Stimulated activated CD8-positive, alpha-beta memory T cell treated with anti-CD3 and anti-CD28 coated beads, Interleukin-7, amount 100 ng/mL, for 48 hours (primary cell): ENCODE measurements around the gene ZNF697.
A peak's percentile ranks its signal among the peaks of the same experiment; 100 is the strongest.
"Not testable (repeated sequence)": the region's sequence is repeated elsewhere in the genome, so short reads cannot be mapped to it uniquely, and the experiment has no call there.

Experiments
- DNase-seq, 2 donors: peaks; one replicate each; pipeline ENCODE4 v3.0.0-alpha.2; 2020; ENCODE audit warnings: low read depth in 1 of 2; ENCODE audit errors: extremely low read depth in 1 of 2

ZNF697 gene

DNA sequence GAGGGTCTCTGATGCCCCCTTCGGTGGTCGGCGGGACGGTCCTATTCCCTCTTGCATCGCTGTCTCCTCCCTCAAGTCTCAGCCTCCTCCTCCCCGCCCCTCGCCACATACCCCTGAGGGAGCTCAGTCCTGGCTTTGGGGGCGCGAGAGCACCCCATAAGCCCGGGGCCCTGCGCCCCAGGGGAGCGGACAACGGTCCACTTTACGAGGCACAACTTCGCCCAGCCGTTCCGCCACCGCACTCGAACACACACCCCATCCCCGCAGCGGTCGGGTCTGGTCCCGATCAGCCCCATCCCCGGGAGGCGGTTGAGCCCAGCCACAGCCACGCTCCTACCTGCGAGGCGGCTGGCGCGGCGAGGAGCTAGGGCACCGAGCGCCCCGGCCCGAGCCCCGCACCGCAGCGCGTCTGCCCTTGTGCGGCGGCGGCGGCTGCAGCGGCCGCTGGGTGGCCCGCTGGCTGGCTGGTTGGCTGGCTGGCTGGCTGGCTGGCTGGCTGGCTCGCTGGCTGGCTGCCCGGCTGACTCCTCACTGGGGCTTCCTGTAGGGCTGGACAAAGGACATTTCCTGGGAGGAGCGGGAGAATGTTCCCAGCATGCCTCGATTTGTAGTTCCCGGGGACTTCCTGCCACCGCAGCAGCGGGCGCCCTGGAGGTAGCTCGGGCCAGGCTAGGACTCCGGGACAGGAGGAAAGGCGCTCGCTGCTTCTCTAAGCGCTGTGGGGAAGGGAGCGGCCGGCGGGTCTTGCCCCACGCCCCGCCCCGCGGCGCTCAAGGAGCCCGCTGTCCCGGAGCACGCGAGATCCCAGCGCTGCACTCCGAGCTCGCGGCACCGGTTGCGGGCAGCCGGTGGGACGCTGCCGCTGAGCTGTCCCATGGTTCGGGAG is at the start of gene ZNF697:
Gene ZNF697, minus strand, starts transcription at position 533 of the 886 bp plus-strand sequence. CDS start 22,166 bp downstream, outside the sequence.
- DNase-seq = peak; percentile 14 to 50

DNA sequence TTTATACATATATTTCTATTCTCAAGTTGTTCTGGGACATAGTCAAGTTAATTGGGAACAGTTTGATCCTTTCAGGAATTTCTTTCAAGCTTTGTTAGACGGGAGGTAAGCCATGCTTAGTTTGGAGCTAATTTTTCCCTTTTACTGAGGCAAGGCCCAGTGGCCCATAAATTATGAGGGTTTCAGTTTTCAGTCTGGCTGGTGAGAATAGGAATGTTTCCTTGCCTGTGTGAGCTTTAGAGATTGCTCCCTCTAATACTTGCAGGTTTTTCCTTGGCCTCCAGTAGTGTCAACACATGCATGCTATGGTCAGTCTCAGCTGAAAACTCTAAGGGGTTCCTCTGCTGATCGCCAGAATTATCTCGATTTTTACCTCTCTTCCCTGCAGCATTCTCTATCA is 49.5 kb upstream of the ZNF697 start:
- no peak for DNase-seq

DNA sequence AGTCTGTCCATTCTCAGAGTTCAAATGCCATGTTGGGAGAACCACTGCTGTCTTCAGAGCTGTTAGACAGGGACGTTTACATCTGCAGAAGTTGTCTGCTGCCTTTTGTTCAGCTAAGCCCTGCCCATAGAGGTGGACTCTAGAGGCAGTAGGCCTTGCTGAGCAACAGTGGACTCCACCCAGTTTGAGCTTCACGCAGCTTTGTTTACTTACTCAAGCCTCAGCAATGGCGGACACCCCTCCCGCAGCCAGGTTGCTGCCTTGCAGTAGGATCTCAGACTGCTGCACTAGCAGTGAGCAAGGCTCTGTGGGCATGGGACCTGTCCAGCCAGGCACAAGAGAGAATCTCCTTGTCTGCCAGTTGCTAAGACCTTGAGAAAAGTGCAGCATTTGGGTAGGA is 48.8 kb upstream of the ZNF697 start:
- DNase-seq = not testable (repeated sequence)

DNA sequence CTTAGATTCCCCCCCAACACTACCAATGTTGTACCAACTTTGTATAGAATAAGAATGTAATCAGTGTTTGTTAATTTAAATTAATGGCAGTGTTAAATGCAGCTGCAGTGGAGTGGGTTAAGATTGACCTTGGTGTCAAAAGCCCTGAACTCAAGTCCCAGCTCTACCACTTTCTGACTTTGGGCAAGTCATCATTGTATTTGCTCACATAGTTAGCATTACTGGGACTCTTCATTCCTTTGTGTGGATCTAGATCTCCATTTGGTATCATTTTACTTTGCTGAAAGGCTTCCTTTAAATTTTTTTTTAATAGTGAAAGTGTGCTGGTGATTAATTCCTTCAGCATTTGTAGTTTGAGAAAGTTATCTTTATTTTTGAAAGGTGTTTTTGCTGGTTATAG is 41.4 kb upstream of the ZNF697 start:
- no peak for DNase-seq

DNA sequence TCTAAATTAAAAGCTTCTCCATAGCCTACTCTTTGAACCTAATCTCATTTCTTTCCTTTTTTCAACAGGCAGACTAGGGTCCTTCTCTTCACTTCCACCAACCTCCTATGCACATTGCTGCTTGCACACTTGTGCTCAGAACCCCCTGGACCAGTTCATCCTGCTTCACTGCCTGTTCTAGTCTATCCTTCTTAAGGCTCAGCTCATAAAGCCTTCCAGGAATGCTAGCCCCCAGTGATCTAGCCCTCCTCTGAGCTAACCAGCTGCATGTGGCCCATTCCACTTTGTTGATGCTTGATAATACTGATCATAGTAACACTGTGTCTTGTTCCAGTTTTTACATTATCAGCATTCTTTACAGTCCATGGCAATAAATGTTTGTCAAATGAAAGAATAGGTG is 40.7 kb upstream of the ZNF697 start:
- no peak for DNase-seq

DNA sequence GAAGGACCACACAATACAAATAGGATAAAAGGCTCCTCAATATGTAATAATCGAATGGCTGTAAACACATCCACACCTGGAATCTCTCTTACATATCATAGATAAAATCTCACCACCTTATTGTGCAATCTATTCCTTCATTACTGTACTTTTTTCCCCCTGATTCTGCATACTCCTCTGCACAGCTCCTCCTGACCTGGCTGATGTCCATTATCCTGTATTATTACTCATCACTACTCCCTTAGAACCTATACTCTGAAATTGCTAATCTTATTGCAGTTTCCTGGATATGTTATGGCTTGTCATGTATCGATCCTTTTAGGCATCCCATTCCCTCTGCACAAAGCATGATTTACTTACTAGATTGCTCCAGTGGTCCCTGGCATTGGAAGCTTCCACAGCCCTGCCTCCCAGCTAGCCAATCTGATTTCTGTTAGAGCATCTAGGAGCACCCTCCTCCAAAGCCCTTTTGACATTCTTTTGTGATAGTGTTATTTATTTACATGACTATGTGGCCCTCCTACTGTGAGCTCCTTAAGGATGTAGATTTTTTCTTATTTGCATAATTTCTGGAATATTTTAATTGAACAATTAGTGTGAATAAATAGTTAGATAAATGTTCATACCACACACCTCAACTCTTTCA is 39.5 kb upstream of the ZNF697 start:
- DNase-seq = no peak

DNA sequence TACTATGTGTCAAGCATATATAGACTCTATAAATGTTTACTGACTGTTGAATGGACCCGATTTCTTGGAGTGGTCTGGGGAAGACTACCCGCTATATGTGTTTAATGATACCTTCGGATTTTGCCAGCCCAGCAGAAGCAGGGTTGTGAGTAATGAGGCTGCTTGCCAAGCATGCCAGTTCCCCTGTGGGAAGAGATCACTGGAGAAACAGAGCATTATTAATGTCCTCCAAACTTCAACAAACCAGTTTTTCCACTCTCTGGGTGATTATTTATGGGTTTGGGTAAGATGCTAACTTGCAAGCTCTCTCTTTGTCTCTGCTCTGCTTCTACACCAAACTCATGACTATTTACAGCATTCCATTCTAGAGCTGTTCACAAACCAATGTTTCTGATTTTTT is 38.6 kb upstream of the ZNF697 start:
- DNase-seq = no peak

DNA sequence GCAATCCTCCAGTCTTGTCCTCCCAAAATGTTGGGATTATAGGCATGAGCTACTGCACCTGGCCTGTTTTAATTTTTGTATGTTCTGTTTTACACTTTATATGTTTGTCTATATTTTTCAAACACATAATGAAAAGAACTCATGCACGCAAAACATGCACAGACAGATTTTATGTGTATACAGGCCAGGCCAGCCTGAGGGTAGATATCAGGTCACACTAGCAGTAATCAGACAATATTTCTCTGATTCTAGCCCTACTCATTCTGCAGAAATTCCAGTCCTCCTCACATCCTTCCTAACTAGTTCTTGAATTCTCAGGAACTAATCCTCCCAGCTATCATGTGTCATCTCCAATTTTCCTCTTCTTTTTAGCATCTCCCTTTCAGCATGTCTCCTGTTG is 35.8 kb upstream of the ZNF697 start:
- no peak for DNase-seq

DNA sequence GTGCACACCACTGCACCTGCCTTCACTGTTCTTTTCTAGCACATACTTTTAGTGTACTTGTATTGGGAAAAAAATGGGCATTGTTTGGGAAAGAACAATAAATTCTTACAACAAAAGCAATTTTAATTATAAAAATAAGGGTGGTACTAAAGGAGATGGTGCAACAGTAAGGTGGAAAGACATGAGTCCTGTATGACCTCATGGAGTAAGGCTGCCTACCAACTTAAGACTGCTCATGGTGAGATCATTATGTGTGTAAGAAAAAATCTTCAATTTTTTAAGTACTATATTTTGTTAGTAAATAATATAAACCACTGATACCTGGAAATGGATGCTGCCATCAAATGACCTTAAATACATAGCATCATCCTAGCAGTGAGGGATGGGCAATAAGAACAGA is 34.1 kb upstream of the ZNF697 start:
- no peak for DNase-seq

DNA sequence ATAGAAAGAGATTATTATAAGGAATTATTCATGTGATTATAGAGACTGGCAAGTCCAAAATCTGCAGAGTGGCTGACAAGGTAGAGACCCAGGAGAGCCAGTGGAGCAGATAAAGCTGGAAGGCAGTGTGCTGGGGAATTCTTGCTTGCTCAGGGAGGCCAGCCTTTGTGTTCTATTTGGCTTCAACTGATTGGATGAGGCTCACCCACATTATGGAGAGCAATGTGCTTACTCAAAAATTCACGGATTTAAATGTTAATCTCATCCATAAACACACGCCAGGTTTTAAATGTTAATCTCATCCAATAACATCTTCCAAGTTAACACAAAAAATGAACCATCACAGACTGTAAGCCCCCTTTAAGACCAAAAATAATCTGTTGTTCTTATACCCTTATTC is 33.5 kb upstream of the ZNF697 start:
- no peak for DNase-seq

DNA sequence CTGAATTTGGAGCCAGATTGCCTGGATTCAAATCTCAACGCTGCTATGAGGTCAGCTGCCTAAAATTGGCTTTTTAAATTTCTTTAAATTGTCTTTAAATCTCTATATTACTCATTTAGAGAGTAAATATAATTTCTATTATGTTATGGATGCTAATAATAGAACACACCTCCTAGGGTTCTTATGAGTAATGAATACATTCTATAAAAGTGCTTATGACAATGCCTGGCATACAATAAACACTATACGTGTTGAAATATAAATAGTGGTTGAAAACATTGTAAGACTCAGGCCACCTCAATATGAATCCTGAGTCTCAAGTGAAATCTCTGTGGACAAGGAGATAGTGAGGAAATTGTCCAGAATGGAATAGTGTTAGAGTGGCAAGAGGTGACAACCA is 32.7 kb upstream of the ZNF697 start:
- DNase-seq = no peak

DNA sequence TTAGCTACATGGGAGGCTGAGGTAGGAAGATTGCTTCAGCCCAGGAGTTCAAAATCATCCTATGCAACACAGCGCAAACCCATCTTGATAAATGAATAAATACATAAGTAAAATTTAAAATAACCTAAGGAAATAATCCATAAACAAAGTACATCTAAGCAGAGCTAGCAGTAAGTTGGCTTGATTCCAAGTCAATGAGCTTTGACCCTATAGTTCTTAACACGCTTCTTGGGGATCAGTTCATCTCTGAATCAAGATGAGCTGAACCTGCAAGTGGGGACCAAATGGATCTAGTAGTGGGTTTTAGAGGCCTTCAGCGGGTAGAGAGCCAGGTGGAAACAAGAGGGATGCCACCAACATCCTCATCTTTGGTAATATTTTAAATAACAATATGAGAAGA is 32.1 kb upstream of the ZNF697 start:
- DNase-seq = no peak

DNA sequence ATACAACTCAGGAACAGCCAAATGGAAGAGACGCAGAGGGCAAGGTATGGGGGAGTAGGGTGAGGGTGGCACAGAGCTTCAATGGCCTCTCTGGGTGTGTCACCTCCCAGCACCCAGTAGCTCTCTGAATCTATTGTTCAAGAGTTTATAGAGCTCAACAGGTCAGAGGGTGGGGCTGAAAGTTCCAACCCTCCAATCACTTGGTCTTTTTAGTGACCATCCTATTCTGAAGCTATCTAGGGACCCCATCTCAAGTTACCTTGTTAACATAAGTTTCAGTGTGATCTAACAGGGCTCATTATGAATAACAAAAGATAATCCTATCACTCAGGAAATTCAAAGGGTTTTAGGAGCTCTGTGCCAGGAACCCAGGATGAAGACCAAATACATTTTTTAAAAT is 31.2 kb upstream of the ZNF697 start:
- DNase-seq = no peak

DNA sequence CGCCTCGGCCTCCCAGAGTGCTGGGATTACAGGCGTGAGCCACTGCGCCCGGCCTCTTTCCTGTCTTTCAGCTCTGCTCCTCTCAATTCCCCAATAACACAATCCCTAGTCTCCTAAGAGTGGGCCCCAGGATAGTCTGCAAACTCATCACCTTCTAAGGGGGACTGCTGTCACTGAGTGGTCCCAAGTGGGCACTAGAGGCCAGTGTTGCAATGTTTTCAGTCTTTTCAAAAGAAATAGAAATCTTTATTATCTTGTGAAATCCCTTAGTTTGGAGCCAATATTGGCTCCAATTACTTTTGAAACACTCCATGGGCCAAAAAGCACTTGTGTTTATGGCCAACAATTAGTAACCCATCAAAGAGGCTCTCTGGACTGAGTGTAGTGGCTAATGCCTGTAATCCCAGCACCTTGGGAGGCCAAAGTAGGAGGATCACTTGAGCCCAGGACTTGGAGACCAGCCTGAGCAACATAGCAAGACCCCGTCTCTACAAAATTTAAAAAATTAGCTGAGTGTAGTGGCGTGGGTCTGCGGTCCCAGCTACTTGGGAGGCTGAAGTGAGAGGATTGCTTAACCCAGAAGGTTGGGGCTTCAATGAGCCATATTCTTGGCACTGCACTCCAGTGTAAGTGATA is 28.6 kb upstream of the ZNF697 start:
- no peak for DNase-seq

DNA sequence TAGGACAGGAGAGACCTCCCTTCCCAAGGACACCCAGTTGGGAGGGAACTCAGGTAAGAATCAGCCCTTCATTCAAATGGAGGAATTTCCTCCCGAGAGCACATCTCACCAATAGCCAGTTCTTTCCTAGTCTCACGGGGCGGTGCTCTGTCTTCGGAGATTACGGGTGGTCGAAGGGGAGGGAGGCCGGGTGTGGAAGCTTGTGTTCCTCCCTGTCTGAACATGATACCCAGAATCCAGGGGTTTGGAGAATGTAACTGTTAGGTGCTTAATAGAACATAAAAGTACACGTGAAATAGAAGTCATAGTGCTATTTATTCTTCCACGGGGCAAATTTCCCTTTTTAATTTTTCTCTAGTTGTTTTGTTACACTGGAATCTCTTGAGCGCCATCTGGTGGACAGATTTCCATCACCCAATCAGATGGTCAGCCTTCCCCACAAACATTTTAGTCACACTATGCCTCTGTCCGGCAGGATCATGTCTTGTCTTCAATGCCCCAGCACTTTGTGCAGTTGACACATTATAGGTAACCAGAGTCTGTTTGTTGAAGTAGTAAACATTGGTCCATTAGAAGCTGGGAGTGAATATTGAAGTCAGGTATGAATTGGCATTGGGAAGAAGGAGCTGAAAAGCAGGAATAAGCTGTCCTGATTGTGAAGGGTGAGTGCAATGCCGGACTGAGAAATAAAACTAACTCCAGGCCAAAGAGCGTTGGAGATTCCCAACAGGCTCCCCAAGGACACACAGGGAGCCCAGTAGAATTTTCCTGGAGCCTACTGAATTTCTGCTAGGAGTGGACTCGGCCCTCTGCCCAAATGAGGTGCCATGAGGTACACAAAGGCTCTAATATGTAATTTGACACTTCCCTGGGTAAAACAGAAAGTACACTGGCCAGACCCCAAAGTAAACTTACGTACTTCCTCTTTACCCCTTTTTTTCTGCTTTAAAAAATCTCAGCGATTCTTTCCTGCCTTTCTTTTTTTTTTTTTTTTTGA is 27.6 kb upstream of the ZNF697 start:
- peak; percentile 7 to 56 for DNase-seq

DNA sequence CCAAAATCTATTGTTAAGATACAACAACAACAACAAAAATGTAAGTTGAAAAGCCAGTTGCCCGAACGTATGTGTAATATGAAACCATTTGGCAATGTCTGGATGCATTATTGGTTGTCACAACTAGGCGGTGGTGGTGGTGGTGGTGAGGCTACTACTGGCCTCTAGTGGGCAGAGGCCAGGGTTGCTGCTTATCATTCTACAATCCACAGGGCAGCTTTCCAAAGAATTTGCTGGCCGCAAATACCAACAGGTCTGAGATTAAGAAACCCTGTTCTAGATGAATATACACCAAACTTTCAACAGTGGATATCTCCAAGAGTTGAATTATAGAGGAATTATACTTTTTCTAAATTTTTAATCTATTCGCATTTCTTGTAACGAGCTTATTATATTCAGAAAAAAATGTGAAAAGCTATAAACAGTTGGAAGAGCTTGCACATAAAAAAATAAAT is 26.8 kb upstream of the ZNF697 start:
- DNase-seq = no peak

DNA sequence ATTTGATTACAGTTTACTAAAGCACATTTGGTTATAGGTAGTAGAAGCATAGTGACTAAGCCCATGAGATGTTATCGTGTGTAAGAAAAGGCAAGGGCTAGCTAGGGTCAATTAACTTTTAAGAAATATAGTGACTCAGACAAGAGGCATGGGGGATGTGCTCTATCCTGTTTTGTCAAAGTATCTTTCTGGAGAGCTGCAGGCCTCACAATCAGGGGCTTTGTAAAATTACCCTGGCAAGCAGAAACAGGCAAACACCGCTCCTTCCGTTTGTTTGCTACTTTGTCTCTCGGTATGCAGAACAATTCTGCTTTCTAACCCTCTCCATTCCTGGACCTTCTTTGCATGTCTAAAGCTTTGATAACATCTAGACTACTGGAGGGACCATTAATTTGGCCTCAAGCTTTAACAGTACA is 26.1 kb upstream of the ZNF697 start:
- DNase-seq = no peak

DNA sequence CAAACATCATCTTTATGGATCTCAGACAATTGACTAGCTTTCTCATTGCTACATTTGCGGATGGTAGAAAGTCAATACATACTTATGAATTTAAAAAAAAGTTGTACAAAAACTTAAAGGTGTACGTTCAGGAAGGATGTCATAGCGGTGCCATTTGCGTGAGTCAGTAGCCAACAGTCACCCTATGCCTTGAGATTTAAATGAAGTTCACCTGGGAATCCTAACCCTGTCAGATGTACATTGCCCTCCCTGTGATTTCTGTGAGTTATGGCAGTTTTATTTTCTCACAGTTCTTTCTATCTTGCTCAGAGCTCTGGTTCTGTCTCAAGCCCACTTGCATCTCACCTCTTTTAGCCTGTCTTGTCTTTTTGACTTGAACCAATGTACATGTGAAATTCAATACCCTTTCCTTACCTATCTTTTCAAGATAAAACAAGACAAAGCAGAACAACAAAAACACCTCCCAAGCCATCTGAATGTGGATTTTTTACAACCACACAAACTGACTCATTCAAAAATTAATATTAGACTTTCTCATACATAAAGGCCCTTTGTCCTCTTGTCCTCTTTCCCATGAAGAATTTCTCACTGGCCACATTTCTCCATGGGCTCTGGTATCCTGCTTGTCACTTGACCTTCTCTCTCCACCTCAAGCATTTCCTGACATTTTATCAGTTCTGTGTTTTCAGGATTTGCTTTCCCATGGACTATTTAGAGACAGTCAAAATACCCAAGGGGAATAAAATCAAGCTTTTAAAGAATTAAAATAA is 25.3 kb upstream of the ZNF697 start:
- DNase-seq = no peak

DNA sequence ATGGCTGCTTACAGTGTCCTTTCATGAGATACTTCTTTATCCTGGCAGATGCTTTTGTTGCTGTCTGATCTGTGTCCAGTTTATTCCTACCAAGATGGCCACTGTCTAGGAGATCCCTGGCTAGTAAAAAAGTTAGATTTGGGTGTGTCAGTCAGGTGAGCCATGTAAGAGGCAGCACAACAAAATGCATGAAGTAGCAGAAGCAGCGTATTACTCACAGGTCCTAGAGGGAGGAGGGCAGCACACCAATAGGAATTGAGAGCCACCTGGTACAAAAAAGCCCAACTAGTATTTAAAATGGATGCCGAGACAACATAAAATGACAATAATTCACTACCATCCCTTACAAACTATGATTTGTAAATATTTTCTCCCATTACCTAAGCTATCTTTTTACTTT is 22.8 kb upstream of the ZNF697 start:
- DNase-seq = no peak

DNA sequence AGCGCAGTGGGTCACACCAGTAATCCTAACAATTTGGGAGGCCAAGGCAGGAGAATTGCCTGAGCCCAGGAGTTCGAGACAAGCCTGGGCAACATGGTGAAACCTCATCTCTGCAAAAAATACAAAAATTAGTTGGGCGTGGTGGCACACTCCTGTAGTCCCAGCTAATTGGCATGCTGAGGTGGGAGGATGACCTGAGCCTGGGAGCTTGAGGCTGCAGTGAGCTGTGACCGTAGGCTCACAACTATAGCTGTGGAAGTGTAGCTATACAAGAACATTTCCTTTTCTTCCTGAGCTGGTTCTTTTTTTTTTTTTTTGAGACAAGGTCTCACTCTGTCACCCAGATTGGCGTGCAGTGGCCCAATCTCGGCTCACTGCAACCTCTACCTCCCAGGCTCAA is 19.1 kb upstream of the ZNF697 start:
- DNase-seq = no peak
